ENCODE results near the gene ZC3H12D.

- TF ChIP-seq CTCF (IDR thresholded peaks at IDR 0.05; ENCODE audit: borderline replicate concordance, extremely low read depth, low read length, poor library complexity, severe bottlenecking) (no peak), EZH2 (IDR thresholded peaks at IDR 0.05; ENCODE audit: borderline replicate concordance, low read depth, low read length, severe bottlenecking) (no peak)
Measured at GRCh38 chr6:149487316-149487715, 2.5 kb upstream of the ZC3H12D start.
